Left kidney (tissue), 8 donors: ENCODE measurements around the gene RPS6KA3. TPM values are rescaled to one million over a fixed set of nuclear protein-coding genes. Genes with fewer than 3 reads are reported as not detected.

Experiments
- DNase-seq: peaks from one replicate; pipeline ENCODE4 v3.0.0-alpha.2; 2013
- long read RNA-seq, 8 donors: transcript quantifications; one replicate each; lab custom pipeline, GENCODE V29; 2026
- polyA plus RNA-seq: library from polyadenylated mRNA; unstranded; fragments of 120-200 nt; gene quantifications from one replicate; pipeline ENCODE4 v1.2.1, GENCODE V29; 2013; ENCODE audit not compliant: insufficient read length

The RPS6KA3 gene
- polyA plus RNA-seq: 36.1 TPM
- long read RNA-seq, donor 1, full-length matches to known transcripts: 3 of 3 reads
- long read RNA-seq, donor 1, partial matches to known transcripts: 0 of 3 reads
- long read RNA-seq, donor 1, other reads (novel, unspliced or antisense): 0 of 3 reads
- long read RNA-seq, donor 2, full-length matches to known transcripts: 3 of 3 reads
- long read RNA-seq, donor 2, partial matches to known transcripts: 0 of 3 reads
- long read RNA-seq, donor 2, other reads (novel, unspliced or antisense): 0 of 3 reads
- long read RNA-seq, donor 3, full-length matches to known transcripts: 1 of 1 reads
- long read RNA-seq, donor 3, partial matches to known transcripts: 0 of 1 reads
- long read RNA-seq, donor 3, other reads (novel, unspliced or antisense): 0 of 1 reads
- long read RNA-seq, donor 4: 0 reads
- long read RNA-seq, donor 5, full-length matches to known transcripts: 1 of 1 reads
- long read RNA-seq, donor 5, partial matches to known transcripts: 0 of 1 reads
- long read RNA-seq, donor 5, other reads (novel, unspliced or antisense): 0 of 1 reads
- long read RNA-seq, donor 6, full-length matches to known transcripts: 3 of 3 reads
- long read RNA-seq, donor 6, partial matches to known transcripts: 0 of 3 reads
- long read RNA-seq, donor 6, other reads (novel, unspliced or antisense): 0 of 3 reads
- long read RNA-seq, donor 7, full-length matches to known transcripts: 3 of 3 reads
- long read RNA-seq, donor 7, partial matches to known transcripts: 0 of 3 reads
- long read RNA-seq, donor 7, other reads (novel, unspliced or antisense): 0 of 3 reads
- long read RNA-seq, donor 8: 0 reads

DNA sequence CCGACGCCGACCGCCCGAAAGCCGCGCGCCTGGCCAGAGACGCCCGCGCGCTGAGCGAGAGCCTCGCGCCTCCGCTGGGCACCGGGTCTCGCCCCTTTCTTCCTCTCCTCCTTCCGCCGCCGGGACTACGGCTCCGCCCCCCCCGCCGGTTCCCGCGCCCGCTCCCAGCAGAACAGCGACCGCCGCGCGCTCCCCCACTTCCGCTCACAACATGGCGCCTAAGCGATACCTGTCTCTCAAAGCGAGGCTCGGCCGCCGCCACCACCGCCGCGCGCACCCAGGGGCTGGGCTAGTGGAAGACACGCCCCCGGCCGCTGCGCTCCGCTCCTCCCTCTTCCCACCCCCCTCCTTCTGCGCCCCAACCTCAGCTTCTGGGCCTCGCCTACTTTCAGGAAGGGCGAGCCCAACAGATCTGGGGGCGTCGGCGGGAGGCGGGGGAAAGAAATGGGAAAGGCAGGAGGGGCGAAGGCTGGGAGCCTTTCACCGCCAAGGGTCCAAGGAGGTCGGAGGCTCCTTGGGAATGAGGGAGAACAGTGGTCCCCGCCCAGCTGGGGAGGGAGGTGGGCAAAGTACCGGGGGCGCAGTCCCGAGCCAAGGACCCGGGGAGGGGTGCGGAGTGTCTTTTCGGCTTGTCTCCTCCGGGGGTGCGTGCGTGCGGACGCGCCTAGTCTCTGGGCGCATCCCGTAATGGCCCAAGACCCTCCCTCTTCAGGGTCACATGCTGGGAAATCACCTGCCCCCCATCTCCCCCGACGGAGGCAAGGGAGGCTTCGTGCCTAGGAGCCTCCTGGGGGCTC is at the start of gene RPS6KA3:
TSS of gene RPS6KA3 (minus strand) at position 100 of the 797 bp plus-strand sequence. CDS start 277 bp downstream, outside the sequence.
- DNase-seq: peak; percentile 79

DNA sequence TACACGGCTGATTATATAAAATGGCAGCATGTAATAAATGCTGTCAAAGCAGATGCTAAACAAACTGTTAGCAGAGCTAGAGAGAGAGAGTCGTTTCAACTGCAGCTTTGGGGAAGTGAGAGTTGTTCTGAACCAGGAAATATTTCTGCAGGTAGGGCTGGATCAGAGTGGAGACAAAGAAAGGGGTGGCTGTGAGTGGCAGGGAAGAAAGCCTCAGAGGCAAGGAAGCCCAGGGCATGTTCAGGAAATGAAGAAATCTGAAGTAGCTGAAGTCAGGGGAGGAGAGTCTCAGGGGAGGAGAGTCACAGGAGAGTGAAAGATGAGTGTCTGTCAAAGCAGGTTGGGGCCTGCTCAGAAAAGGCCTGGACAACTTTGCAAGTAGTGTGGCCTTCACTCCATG is 48.4 kb upstream of the RPS6KA3 start:
- DNase-seq: no peak

DNA sequence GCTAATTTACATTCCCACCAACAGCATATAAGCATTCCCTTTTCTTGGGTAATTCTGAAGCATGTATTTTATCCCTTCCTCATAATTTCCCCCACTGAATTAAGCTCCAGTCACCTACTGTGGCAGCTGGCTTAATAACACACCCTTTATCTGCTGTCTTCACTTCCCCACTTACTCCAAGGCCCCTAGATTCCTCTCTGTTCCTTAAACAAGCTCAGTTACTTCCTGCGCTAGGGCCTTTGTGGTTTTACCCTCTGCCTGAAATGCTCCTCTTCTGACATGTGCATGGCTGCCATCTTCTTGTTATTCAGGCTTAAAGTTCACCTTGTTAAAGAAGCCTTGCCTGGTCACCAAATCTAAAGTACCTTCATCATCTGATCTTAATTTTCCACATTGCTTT is 47.2 kb upstream of the RPS6KA3 start:
- no peak for DNase-seq

DNA sequence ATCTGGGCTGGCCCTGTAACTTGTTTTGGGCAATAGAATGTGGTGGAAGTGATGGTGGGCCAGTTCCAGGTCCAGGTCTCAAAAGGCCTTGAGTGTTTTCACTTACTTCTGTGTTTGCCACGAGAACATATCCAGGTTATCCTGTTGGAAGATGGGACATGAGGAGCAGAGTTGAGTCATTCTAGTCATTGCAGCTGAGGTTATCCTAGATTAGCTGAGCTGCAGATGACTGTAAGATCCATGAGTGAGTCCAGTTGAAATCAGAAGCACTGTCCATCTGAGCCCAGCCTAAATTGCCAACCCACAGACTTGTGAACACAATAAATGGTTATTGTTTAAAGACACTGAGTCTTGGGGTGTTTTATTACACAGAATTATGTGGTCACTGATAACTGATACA is 45.3 kb upstream of the RPS6KA3 start:
- DNase-seq: no peak

DNA sequence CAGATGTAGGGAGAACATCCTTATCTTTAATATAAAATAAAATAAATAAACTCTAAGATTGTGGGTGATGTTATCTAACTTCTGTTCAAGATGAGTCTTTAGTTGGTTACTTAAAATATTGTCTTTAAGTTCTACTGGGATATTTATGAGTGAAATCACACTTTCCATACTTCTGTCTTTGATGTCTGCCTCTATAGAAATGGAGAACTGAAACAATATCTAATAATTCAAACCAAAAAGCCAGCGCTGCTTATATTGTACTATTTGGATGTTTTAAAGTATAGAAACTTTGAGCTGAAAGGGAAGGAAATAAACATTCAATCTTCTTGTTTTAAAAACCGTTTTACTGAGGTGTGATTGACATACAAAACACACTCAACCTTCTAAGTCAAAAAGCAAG is 44.8 kb upstream of the RPS6KA3 start:
- no peak for DNase-seq

DNA sequence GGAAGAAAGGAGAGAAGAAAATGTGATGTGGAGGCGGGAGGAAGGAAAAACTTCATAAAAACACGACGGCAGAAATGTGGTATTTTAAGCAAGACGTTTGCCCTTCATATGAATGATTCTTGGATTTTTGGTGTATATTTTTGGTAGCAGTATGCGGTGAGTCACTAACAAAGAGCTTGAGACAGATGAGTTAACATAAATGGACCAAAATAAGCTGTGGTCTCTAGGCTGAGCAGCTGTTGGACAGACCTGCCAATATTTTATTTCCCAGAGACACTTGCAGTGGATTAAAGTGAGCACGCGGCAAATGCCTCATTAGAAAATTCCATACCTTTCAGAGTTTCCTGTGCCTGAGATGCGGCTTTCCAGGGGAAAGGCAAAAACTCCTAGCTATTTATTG is 43.1 kb upstream of the RPS6KA3 start:
- no peak for DNase-seq

DNA sequence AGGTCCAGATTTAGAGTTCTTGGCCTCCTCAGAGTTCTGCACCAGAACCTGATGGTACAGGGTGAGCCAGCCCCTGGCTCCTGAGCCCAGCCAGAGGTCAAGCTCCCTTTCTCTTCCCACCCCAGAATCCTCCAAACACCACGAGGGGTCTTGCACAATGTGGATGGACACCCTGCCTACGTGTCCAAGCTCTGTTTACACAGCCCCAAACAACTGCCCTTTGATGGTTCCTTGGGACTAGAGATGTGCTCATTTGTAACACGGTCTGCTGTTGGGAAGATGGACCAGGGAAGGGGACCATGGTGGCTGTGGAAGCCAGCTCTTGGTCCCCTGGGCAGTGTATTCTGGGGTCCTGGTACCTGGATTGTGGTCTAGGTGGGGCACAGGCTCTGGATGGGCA is 40.0 kb upstream of the RPS6KA3 start:
- no peak for DNase-seq

DNA sequence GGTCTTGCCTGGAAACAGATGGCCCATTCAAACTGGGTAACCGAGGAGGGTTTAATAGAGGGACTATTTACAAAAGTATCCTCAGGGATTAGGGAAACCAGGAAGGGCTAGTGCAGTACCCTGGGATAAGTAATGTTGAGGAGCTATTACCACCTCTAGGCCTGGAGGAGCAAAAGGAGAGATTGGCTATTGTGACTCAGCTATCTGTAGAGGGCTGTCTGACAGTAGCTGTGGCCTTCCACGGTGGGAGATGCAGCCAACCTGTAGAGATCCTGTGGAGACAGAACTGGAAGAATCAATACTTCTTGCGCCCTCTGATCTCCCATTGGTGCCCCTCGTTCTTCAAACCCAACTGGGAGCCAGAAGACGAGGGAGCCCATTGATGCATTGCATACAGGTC is 34.1 kb upstream of the RPS6KA3 start:
- no peak for DNase-seq

DNA sequence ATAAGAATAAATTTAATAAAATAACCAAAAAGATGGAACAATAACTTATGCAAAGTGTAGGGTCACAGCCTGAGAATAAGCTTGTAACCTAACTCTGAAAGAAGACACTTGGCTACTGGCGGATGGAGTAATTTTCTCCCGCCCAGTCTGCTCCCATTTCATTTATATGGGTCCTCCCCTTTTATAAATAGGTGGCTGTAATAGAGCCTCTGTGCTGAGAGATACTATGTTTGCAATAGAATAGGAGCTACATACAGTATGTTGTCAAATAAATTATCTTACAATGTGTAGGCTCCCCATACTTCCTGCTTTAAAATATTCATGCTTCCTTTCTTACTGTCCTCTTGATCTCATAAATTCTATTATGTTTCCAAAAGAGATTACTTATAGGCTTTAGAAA is 28.2 kb upstream of the RPS6KA3 start:
- DNase-seq: no peak

DNA sequence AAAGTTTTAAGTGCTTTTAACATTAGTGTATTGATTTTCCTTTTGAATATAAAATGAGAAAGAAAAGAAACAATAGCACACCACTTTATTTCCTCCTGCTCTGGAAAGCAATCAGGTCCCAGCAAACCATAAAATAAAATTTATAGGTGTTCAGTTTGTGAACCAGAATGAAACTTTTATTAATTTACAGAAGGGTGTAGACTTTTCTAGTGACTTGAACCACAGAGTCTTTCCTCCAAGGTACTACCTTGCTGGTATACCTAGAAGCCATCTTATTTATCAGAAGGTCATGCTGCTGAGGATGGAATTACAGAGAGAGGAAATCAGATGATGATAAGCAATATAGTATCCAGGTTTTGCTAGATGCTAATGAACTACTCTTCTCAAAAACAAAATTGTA is 27.6 kb upstream of the RPS6KA3 start:
- no peak for DNase-seq

DNA sequence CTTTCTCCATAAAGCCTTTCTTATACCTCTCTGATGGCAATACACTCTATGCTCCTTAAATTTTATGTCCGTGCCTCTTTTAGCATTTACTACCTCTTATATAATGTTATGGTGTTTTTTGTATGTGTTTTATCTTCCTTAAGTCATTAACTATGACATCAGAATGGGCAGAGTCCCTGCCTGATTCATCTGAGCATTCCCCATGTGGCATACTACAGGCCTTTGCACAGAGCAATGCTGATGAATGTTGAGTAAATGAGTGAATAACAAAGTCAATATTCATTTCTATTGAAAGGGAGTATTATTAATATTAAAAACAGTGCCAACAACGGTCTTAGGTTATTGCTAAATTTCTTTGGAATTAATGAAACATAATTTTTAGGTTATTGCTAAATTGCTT is 18.8 kb upstream of the RPS6KA3 start:
- no peak for DNase-seq

DNA sequence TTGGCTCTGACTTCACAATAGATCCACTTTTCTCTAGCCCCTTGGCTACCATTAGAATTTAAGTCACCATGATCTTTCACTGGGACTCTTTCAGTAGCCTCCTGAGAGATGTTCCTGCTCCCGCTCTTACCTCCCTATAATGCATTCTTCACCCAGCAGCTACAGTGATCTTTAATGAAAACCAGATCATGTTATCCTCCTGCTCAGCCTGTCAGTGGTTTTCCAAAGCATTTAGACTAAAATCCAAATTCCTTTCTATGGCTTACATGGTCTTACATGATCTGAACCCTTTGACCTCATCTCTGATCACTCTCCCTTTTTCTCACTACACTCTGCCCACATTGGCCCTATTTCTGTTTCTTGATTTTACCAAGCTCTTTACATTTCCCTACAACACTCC is 18.3 kb upstream of the RPS6KA3 start:
- no peak for DNase-seq

DNA sequence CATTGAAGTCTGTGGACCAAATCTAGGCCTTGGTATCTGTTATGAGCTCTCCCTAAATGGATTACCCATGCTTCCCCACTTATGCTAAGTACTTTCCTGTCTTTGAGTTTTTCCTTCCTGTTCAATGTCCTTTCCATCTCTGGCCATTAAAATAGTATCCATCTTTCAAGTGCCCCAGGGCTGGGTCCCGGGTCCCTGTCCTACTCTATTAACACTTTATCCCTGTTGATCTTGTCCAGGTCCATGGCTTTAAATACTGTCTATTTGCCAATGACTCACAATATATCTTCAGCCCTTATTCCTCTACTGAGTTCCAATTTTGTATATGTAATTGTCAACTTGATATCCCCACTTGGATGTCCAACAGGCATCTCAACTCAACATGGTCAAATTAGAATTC is 17.7 kb upstream of the RPS6KA3 start:
- no peak for DNase-seq

DNA sequence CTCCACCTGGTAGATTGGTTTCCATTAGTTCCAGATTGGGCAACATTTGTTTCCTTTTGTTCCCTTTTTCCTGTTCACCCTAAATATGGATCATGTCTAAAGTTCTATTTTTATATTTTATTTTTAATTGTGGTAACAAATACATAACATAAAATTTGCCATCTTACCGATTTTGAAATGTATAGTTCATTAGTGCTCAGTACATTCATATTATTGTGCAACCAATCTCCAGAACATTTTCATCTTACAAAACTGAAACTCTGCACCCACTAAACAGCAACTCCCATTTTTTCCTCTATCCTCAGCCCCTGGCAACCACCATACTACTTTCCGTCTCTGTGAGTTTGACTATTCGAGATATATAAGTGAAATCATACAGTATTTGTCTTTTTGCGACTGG is 14.2 kb upstream of the RPS6KA3 start:
- DNase-seq: no peak

DNA sequence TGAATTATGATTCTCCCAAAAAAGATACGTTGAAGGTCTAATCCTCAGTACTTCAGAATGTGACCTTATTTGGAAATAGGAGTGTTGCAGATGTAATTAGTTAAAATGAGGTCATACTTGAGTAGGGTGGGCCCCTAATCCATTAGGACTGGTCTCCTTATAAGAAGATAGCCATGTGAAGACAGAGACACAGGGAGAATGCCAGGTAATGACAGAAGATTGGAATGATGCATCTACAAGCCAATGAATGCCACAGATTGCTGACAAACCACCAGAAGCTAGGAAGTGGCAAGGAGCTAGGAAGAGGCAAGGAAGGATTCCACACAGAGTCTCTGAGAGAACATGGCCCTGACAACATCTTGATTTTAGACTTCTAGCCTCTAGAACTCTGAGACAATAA is 7.4 kb upstream of the RPS6KA3 start:
- no peak for DNase-seq

DNA sequence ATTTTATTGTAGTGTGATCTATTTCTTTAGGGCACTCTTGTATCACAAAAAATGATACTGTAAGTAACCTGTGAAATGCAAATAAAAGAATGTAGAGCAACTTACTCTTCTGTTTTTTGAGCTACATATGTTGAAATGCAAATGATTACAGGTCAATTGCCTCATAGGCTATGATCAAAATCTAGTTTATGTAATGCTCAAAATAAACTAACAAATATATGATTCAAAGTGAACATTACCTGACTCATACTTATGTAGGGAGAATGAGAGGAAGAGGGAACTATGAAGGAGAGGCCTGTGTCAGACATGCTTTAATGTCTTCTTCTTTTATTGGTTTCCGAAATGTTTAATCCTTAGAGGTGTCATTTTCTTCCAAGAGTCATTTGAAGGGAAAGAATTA is 5.0 kb upstream of the RPS6KA3 start:
- no peak for DNase-seq

DNA sequence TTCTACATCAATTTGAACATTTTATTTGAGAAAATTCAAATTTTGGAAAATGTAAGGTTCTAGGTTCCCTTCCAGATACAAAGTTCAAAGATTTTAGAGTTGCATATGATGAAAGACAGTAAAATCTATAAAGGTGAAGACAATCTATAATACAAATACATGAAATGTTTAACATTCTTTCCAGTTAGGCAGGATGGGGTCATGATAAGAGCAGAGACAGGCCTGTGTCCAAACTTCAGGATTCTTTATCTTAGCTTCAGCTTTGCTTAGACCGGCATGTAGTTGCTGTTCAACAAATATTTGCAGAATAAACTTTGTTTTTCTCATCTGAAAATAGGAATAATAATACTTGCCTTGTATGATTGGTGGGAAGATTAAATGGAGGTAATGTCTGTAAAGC is 4.5 kb upstream of the RPS6KA3 start:
- DNase-seq: no peak

DNA sequence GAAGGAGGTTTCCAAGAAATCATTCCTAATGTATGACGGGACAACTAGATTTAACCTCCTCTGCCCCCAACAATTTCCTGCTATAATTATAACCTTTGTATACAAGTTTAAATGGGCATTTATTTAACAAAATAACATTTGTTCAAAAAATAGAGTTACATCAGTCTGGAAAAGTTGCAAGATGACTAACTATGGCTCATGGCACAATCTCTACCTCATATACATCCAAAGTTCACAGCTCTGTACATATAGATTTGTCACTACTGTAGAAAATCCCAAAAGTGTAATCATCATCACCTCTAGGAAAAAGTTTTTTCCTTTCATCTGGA is 3.8 kb upstream of the RPS6KA3 start:
- no peak for DNase-seq

DNA sequence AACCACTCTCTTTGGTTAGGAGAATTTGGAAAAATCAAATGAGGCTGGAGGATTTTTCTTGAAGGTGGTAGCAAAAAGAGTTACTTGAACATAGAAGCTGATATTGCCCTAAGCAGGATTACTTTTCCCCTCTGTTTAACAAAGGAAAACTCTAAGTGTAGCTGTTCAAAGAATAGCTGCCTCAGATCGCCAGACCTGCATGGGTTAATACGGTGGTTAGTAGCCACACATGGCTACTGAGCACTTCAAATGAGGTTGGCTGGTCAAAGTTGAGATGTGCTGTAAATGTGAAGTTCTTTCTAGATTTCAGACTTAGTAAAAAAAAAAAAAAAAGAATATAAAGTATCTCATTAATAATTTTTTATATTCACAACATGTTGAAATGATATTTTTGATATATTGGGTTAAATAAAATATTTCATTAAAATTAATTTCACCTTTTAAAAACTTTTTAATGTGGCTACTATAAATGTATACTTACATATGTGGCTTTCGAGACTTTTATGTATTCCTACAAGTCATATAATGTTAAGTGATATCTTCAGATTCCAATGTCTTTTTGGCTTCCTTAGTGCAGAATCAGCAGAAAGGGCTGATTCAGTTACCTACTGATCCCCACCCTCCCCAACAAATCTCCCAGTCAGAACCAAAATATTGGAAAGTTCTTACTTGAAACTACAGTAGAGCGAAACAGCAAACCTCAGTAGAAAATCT is 3.3 kb upstream of the RPS6KA3 start:
- DNase-seq: no peak

DNA sequence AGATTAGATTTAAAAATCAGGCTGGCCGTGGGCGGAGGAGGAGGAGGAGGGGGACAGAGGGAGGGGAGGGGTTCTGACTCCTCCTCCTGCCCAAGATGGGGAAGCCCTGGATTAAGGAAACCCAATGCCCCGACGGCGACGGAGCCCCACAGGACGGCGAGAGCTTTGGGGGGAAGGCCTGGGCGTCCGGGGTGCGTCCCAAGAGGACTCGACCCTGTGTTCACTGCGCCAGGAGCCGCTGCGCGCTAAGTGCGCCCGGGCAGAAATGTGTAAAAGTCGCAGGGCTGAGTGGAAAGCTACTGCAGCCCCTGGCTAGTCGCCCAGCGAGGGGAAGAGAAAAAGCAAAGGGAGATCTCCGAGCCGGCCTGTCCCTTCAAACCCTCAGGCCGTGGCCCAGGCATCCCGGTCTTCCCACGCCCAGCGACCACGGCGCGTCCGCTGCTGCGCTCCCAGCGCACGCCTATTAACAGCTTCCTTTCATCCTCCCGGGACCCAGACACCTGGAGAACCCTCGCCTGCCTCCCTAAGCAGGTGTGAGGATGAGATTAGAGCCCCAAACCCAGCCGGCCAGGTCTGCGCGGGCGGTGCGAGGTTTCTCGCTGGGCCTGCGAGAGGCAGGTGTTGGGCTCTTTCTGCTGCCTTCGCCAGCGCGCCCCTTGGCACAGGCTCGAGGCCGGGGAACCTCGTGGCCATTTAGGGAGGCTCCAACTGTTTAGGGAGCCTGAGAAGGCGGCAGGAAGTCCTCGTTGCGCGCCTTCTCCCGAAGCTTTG is 1.4 kb upstream of the RPS6KA3 start:
- peak; percentile 17 for DNase-seq

DNA sequence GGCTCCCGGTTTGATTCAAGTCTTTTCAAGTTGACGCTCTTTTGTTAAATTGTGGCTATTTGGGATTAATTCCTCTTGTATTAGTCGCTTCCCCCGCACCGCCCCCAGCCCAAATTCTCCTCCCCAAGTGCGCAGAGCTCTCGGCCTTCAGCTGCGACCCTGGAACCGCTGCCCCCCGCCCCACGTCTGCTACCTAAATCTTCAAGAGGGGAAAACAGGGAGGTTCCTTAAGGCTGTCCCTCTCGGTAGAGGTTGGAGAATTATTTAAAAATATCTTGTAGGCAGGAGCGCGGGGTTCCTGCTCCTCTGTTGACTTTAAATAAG is 860 bp upstream of the RPS6KA3 start:
- DNase-seq: no peak
